ENCODE results near the gene RAB11FIP3. TPM values are rescaled to one million over a fixed set of nuclear protein-coding genes. Genes with fewer than 3 reads are reported as not detected.

RAB11FIP3 gene
- total RNA-seq, 1 experiment from 2014 or later = 37.1 TPM

DNA sequence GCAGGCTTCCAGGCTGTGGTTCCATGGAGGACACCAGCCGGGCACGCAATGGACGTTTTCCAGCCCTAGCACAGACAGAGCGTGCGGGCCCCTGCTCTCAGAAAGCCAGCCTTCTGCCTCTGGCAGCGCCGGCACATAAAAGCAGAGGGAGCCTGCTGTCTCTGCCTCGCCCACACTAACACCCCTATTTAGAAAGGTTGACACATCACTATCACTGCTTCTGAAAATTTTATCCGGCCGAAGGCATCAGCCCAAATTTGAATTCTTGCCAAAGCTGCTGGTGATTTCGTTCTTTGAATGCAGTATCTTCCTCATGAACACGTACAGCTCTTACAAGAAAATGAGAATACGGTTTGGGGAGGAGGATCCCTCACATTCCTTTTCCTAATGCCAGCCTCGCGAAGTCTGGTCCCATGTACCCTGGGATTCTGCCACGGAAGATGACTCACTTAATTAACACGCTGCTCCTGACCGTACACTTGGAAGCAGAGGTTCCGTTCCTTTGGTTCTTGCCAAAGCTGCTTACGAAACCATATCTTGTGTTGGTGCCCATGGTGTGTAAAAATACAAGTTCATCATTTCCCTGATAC lies 1.3 kb upstream of the RAB11FIP3 start:
- Histone ChIP-seq H3K18ac (ENCODE audit: insufficient read length, low read depth, low read length) (no peak overlapping the region), H4K20me1 (ENCODE audit: control insufficient read depth, insufficient read depth, insufficient read length) (no peaks in the 10 kb centered on the region), H3K79me1 (ENCODE audit: insufficient read depth, low read depth, low read length, poor library complexity, severe bottlenecking) (no peaks in the 10 kb centered on the region), H2BK20ac (ENCODE audit: low read depth, low read length, poor library complexity, severe bottlenecking) (no peak overlapping the region), H3K4me1 (ENCODE audit: insufficient read depth, low read length) (no peaks in the 10 kb centered on the region), H3K23ac (ENCODE audit: insufficient read length, low read depth, low read length) (no peak overlapping the region), H2BK15ac (ENCODE audit: low read depth, low read length) (no peak overlapping the region), H4K8ac (replicated peaks; ENCODE audit: insufficient read length, low read depth, low read length) (no peak overlapping the region), H3K79me2 (ENCODE audit: insufficient read depth, low read length) (peaks cover 5% of the 10 kb centered on the region; the same call in 1 of the 2 replicates), H3T11ph (ENCODE audit: low read length) (no peak overlapping the region), H2BK5ac (ENCODE audit: insufficient read length, low read length) (no peak overlapping the region), H3K27ac (ENCODE audit: insufficient read length, low read depth, low read length) (no peak overlapping the region), H2BK12ac (ENCODE audit: insufficient read length, low read depth, low read length) (no peak overlapping the region), H2BK120ac (ENCODE audit: low read depth, low read length, poor library complexity, severe bottlenecking) (no peak overlapping the region), H2AFZ (ENCODE audit: low read length) (no peak overlapping the region), H3K4ac (ENCODE audit: low read depth, low read length) (no peak overlapping the region), H3K27me3 (ENCODE audit: insufficient read depth, low read length) (peaks cover 16% of the 10 kb centered on the region; the same call in 1 of the 2 replicates), H3K56ac (ENCODE audit: insufficient read length, low read depth, low read length) (no peak overlapping the region), H3K14ac (ENCODE audit: insufficient read depth, low read length) (no peak overlapping the region), H3K4me2 (ENCODE audit: insufficient read depth, insufficient read length, low read length) (no peak overlapping the region), H4K5ac (ENCODE audit: insufficient read length, low read depth, low read length) (no peak overlapping the region), H4K91ac (ENCODE audit: insufficient read length, low read depth, low read length) (no peak overlapping the region), H3K9ac (ENCODE audit: extremely low read depth, insufficient read length, low read length) (no peak overlapping the region), H3K9me3 (ENCODE audit: control insufficient read depth, low read depth, low read length) (no peaks in the 10 kb centered on the region), H3K23me2 (ENCODE audit: insufficient read length, low read depth, low read length, poor library complexity, severe bottlenecking) (peaks cover 18% of the 10 kb centered on the region), H2AK5ac (ENCODE audit: insufficient read length, low read length) (no peak overlapping the region)
- DNase-seq = no peak
- no peaks in the 10 kb centered on the region; a peak in 1 of 5 replicates for H3K9me3 Mint-ChIP-seq
- H3K27ac Mint-ChIP-seq = no peak overlapping the region
- peaks cover 17 to 21% of the 10 kb centered on the region in 2 experiments for H3K4me1 Mint-ChIP-seq
- WGBS (ENCODE audit: extremely low coverage, insufficient read length, low lambda C conversion rate) = no CpG with 5 or more reads among the region's 20 CpGs
- H3K36me3 Mint-ChIP-seq (ENCODE audit: insufficient read depth in 1 of 3, low read depth in 3 of 3) = peaks cover 7 to 22% (median 13%) of the 10 kb centered on the region in 3 experiments; a peak in 6 of 7 replicates
- TF ChIP-seq, protein P1, sequence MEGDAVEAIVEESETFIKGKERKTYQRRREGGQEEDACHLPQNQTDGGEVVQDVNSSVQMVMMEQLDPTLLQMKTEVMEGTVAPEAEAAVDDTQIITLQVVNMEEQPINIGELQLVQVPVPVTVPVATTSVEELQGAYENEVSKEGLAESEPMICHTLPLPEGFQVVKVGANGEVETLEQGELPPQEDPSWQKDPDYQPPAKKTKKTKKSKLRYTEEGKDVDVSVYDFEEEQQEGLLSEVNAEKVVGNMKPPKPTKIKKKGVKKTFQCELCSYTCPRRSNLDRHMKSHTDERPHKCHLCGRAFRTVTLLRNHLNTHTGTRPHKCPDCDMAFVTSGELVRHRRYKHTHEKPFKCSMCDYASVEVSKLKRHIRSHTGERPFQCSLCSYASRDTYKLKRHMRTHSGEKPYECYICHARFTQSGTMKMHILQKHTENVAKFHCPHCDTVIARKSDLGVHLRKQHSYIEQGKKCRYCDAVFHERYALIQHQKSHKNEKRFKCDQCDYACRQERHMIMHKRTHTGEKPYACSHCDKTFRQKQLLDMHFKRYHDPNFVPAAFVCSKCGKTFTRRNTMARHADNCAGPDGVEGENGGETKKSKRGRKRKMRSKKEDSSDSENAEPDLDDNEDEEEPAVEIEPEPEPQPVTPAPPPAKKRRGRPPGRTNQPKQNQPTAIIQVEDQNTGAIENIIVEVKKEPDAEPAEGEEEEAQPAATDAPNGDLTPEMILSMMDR (conservative IDR thresholded peaks at IDR 0.05) = no peak
- peaks cover 64% of the 10 kb centered on the region for H3K27me3 Mint-ChIP-seq (ENCODE audit: low read depth)
- H3K4me3 Mint-ChIP-seq = peak overlapping the region; percentile 46 to 77
